Natural killer cell (primary cell): Measurements from ENCODE around the gene GRM8. TPM values are rescaled to one million over a fixed set of nuclear protein-coding genes. Genes with fewer than 3 reads are reported as not detected.

Experiments used
- ATAC-seq, 3 donors: fragments of 150-1000 bp in 2 of 3; fragments of 200-7000 bp in 1 of 3; cut with Tn5 transposase; 1 replicate in 1 of 3; 2 replicates in 2 of 3; pipeline ENCODE4 v1.10.0; 2021; ENCODE audit warnings: mild to moderate bottlenecking in 2 of 3, moderate library complexity in 2 of 3
- DNase-seq, 2 donors: peaks; one replicate each; pipeline versions ENCODE4 v3.0.0 to v3.0.0-alpha.2; 2013 to 2021; ENCODE audit warnings: mixed read lengths in 1 of 2
- H3K27ac ChIP-seq: one replicate; pipeline ENCODE4 v1.5.1; 2013; ENCODE audit warnings: mild to moderate bottlenecking, low read length
- H3K27me3 ChIP-seq: one replicate; pipeline ENCODE4 v1.6.1; 2013; ENCODE audit warnings: low read length; ENCODE audit not compliant: control insufficient read depth, insufficient read depth
- H3K36me3 ChIP-seq: one replicate; pipeline ENCODE4 v1.6.1; 2013; ENCODE audit warnings: low read length; ENCODE audit not compliant: control insufficient read depth, insufficient read depth
- H3K4me1 ChIP-seq: one replicate; pipeline ENCODE4 v1.6.1; 2013; ENCODE audit warnings: low read length; ENCODE audit not compliant: control insufficient read depth, insufficient read depth
- H3K4me3 ChIP-seq: one replicate; pipeline ENCODE4 v1.5.1; 2013; ENCODE audit warnings: low read length
- H3K9me3 ChIP-seq: one replicate; pipeline ENCODE4 v1.6.1; 2013; ENCODE audit warnings: low read length; ENCODE audit not compliant: control insufficient read depth, insufficient read depth
- H3K27ac Mint-ChIP-seq, 2 donors: one replicate each; pipeline ENCODE4 v1.8.0; 2022; ENCODE audit warnings: mild to moderate bottlenecking in 2 of 2, mixed read lengths in 2 of 2, moderate library complexity in 1 of 2
- H3K27me3 Mint-ChIP-seq, 2 donors: one replicate each; pipeline ENCODE4 v1.8.0; 2022; ENCODE audit warnings: low read depth in 2 of 2, mixed read lengths in 2 of 2
- H3K36me3 Mint-ChIP-seq: one replicate; pipeline ENCODE4 v1.8.0; 2022; ENCODE audit warnings: mixed read lengths
- H3K4me1 Mint-ChIP-seq, 2 donors: one replicate each; pipeline ENCODE4 v1.8.0; 2022; ENCODE audit warnings: mixed read lengths in 2 of 2
- H3K4me3 Mint-ChIP-seq: one replicate; pipeline ENCODE4 v1.8.0; 2022; ENCODE audit warnings: mild to moderate bottlenecking, moderate library complexity, mixed read lengths
- H3K9me3 Mint-ChIP-seq, 2 donors: one replicate each; pipeline ENCODE4 v1.8.0; 2022; ENCODE audit warnings: mixed read lengths in 2 of 2
- WGBS: methylation state at CpG from one replicate; pipeline ENCODE4 v1.1.7; 2013; ENCODE audit warnings: missing lambda C conversion rate; ENCODE audit not compliant: insufficient coverage; 5-methylcytosine and 5-hydroxymethylcytosine counted together
- intact Hi-C: fragments of 100-400 bp; cut with micrococcal nuclease; formaldehyde crosslinking; loops from one replicate; pipeline ENCODE4 v1.14.2; 2022
- total RNA-seq, 4 donors: library from RNA; stranded (reverse); fragments of 120-200 nt in 1 of 4; gene quantifications; one replicate each; pipeline versions ENCODE4 v1.2.3 to v1.2.4, GENCODE V29; 2013 to 2022
- TF ChIP-seq, protein P1 (sequence below): fragments of 200-600 bp; IDR thresholded peaks from one replicate; pipeline ENCODE4 v1.8.0; 2022; ENCODE audit warnings: antibody characterized with exemption

Gene GRM8
- total RNA-seq, 3 donors from 2014 or later (not counting 1 experiment from before 2014, with no cell fraction given), result not detected

DNA sequence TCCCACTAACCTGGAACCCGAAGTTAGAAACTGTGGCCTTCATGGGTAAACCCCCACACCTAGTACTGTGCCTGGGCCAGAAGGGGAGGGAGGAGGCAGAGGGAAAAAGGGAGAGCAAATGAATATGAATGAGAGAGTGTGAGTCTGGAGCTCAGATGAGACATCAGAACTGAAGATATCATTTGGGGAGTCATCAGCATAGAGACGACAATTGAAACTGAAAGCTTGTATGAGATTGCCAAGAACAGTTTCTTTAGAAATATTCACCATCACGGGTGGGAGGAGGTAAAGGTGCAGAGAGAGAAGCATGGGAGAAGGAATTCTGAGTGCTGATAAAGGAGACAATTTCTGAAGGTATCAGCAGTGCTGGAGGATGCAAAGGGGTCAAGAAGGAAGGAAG lies 171.2 kb downstream of the GRM8 start:
- no peaks in the 10 kb centered on the region for H3K36me3 Mint-ChIP-seq
- TF ChIP-seq, protein P1, sequence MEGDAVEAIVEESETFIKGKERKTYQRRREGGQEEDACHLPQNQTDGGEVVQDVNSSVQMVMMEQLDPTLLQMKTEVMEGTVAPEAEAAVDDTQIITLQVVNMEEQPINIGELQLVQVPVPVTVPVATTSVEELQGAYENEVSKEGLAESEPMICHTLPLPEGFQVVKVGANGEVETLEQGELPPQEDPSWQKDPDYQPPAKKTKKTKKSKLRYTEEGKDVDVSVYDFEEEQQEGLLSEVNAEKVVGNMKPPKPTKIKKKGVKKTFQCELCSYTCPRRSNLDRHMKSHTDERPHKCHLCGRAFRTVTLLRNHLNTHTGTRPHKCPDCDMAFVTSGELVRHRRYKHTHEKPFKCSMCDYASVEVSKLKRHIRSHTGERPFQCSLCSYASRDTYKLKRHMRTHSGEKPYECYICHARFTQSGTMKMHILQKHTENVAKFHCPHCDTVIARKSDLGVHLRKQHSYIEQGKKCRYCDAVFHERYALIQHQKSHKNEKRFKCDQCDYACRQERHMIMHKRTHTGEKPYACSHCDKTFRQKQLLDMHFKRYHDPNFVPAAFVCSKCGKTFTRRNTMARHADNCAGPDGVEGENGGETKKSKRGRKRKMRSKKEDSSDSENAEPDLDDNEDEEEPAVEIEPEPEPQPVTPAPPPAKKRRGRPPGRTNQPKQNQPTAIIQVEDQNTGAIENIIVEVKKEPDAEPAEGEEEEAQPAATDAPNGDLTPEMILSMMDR, result no peak
- no peaks in the 10 kb centered on the region for H3K27me3 Mint-ChIP-seq
- H3K27ac Mint-ChIP-seq, result no peak overlapping the region
- H3K4me3 ChIP-seq, result no peak overlapping the region
- no peaks in the 10 kb centered on the region for H3K4me1 ChIP-seq
- H3K9me3 ChIP-seq, result no peaks in the 10 kb centered on the region
- no peaks in the 10 kb centered on the region for H3K27me3 ChIP-seq
- H3K9me3 Mint-ChIP-seq, result peaks cover 3 to 14% of the 10 kb centered on the region in 2 donors
- no peak for ATAC-seq
- 57% methylated on average over 2 of the region's 3 CpGs for WGBS
- no peaks in the 10 kb centered on the region for H3K36me3 ChIP-seq
- H3K4me1 Mint-ChIP-seq, result no peaks in the 10 kb centered on the region
- no peak overlapping the region for H3K4me3 Mint-ChIP-seq
- no peak for DNase-seq
- intact Hi-C loops, result no loop called here
- H3K27ac ChIP-seq, result no peak overlapping the region

DNA sequence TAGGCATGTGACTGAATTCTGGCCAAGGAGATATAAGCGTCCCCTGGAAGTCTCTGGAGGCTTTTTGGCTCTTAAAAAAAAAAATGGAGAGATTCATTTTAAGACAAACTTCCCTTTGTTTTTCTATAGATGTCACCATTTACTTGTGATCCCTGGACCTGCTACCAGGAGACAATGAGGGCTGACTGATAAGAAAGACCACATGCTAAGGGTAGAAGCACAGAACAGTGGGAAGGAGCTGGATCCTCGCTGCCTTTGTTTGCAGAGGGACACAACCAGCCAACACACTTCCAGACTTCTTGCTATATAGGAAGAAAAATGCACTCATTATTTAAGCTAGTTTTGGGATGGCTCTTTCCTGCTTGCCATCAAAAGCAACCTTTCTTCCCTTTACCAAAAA lies 172.2 kb downstream of the GRM8 start:
- Histone ChIP-seq H3K9me3 (no peaks in the 10 kb centered on the region), H3K27me3 (no peaks in the 10 kb centered on the region), H3K4me3 (no peak overlapping the region), H3K4me1 (no peaks in the 10 kb centered on the region), H3K27ac (no peak overlapping the region), H3K36me3 (no peaks in the 10 kb centered on the region)
- peaks cover 0 to 12% of the 10 kb centered on the region in 2 donors for H3K9me3 Mint-ChIP-seq
- DNase-seq (no peak), ATAC-seq (no peak)
- no peaks in the 10 kb centered on the region for H3K36me3 Mint-ChIP-seq
- intact Hi-C loops, result no loop called here
- no peak overlapping the region for H3K4me3 Mint-ChIP-seq
- WGBS, result 53% methylated on average over 2 of the region's 2 CpGs
- H3K27me3 Mint-ChIP-seq, result no peaks in the 10 kb centered on the region
- H3K27ac Mint-ChIP-seq, result no peak overlapping the region
- TF ChIP-seq, protein P1, result no peak
- H3K4me1 Mint-ChIP-seq, result no peaks in the 10 kb centered on the region

DNA sequence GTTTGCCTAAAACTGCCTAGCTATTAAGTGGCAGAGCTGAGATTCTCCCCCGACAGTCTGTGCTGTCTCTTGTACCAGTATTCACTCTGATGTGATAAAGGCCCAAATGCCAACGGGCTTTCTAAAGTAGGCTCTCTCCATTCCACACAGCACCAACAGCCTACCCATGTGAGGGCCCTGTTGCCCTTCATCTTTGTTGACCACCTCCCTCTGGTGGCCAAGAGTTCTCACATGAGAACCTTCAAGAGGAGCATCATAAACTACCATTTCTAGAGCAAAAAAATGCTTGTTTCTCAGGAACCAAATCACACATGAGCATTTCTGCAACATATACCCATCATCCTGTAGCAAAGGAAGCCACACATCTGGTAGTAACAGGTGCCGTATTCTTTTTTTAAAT lies 185.8 kb downstream of the GRM8 start:
- Histone ChIP-seq H3K27me3 (no peaks in the 10 kb centered on the region), H3K4me1 (no peaks in the 10 kb centered on the region), H3K27ac (no peak overlapping the region), H3K36me3 (no peaks in the 10 kb centered on the region), H3K9me3 (peaks cover 2% of the 10 kb centered on the region), H3K4me3 (no peak overlapping the region)
- TF ChIP-seq, protein P1, result no peak
- intact Hi-C loops, result no loop called here
- Mint-ChIP-seq H3K4me3 (no peak overlapping the region), H3K36me3 (no peaks in the 10 kb centered on the region), H3K27ac (no peak overlapping the region), H3K27me3 (no peaks in the 10 kb centered on the region), H3K9me3 (peaks cover 4% of the 10 kb centered on the region in 2 donors), H3K4me1 (no peaks in the 10 kb centered on the region)
- WGBS, result 86% methylated on average over 3 of the region's 3 CpGs
- no peak for DNase-seq
- no peak for ATAC-seq

DNA sequence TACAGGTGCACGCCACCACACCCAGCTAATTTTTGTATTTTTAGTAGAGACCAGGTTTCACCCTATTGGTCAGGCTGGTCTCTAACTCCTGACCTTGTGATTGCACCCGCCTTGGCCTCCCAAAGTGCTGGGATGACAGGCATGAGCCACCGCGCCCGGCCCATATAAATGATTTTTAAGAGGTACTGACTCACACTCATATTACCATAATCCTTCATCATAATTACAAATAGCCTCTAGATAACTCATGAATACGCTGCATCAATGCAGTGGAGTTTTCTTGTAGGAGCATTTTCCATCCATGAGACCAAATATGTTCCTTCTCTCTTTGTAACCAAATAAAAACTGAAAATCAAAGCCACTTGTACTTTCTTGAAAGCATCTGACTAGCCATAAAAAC lies 193.3 kb downstream of the GRM8 start:
- intact Hi-C loops, result no loop called here
- H3K4me1 Mint-ChIP-seq, result no peaks in the 10 kb centered on the region
- H3K4me3 ChIP-seq, result no peak overlapping the region
- H3K27me3 Mint-ChIP-seq, result no peaks in the 10 kb centered on the region
- peaks cover 2% of the 10 kb centered on the region for H3K9me3 ChIP-seq
- no peaks in the 10 kb centered on the region for H3K4me1 ChIP-seq
- TF ChIP-seq, protein P1, result no peak
- no peak for DNase-seq
- H3K27ac Mint-ChIP-seq, result no peak overlapping the region
- WGBS, result 88% methylated on average over 6 of the region's 6 CpGs
- H3K27me3 ChIP-seq, result no peaks in the 10 kb centered on the region
- H3K9me3 Mint-ChIP-seq, result peaks cover 4% of the 10 kb centered on the region in 2 donors
- no peak overlapping the region for H3K4me3 Mint-ChIP-seq
- H3K36me3 ChIP-seq, result no peaks in the 10 kb centered on the region
- no peaks in the 10 kb centered on the region for H3K36me3 Mint-ChIP-seq
- ATAC-seq, result no peak
- H3K27ac ChIP-seq, result no peak overlapping the region
